Right lobe of liver (tissue), 4 donors: Measurements from ENCODE around the gene MALAT1.

Experiments
- POLR2A ChIP-seq: fragments of 450-650 bp; IDR thresholded peaks from one replicate; pipeline ENCODE4 v1.6.1; 2017; ENCODE audit warnings: antibody characterized with exemption, mild to moderate bottlenecking
- TF ChIP-seq, protein P1 (sequence below), 4 donors: fragments of 200-600 bp in 3 of 4; fragments of 450-650 bp in 1 of 4; IDR thresholded peaks; one replicate each; pipeline versions ENCODE4 v1.5.1 to v1.8.0; 2016 to 2022; ENCODE audit warnings: antibody characterized with exemption in 4 of 4, mild to moderate bottlenecking in 2 of 4
- donor health status: DM: no; HTN: no; CAD: no.
- donor health status: DM: no; HTN: no; CAD: no.
- donor health status: DM: no; HTN: yes; CAD: no.

DNA sequence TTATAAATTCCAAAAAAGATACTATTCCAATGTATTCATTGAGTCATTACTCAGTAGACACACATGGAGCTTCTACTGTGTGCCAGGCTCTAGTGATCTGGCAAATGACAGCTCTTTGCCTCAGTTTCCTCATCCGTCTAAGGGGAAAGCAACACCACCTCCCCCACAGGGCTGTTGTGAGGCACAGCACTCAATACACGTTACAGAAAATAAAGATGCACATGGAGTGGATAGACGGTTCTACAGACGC lies 6.5 kb upstream of the MALAT1 start:
- TF ChIP-seq POLR2A: no peak
- TF ChIP-seq, protein P1, sequence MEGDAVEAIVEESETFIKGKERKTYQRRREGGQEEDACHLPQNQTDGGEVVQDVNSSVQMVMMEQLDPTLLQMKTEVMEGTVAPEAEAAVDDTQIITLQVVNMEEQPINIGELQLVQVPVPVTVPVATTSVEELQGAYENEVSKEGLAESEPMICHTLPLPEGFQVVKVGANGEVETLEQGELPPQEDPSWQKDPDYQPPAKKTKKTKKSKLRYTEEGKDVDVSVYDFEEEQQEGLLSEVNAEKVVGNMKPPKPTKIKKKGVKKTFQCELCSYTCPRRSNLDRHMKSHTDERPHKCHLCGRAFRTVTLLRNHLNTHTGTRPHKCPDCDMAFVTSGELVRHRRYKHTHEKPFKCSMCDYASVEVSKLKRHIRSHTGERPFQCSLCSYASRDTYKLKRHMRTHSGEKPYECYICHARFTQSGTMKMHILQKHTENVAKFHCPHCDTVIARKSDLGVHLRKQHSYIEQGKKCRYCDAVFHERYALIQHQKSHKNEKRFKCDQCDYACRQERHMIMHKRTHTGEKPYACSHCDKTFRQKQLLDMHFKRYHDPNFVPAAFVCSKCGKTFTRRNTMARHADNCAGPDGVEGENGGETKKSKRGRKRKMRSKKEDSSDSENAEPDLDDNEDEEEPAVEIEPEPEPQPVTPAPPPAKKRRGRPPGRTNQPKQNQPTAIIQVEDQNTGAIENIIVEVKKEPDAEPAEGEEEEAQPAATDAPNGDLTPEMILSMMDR (IDR thresholded peaks at IDR 0.05): no peak
